GM18526 (cell line): Measurements from ENCODE around the gene RNF212.

ENCODE experiments used
- POLR2A ChIP-seq: IDR thresholded peaks from 3 replicates; pipeline ENCODE4 v1.6.1; 2011; ENCODE audit not compliant: insufficient read length; ENCODE audit errors: extremely low read depth

RNF212 gene

GRCh38 chr4:1130316-1131186, 17.2 kb upstream of the RNF212 start:
- no peak for TF ChIP-seq POLR2A

GRCh38 chr4:1126506-1126905, 13.1 kb upstream of the RNF212 start:
- no peak for TF ChIP-seq POLR2A

GRCh38 chr4:1124818-1125217, 11.5 kb upstream of the RNF212 start:
- TF ChIP-seq POLR2A: no peak

GRCh38 chr4:1122505-1122904, 9.1 kb upstream of the RNF212 start:
- TF ChIP-seq POLR2A: no peak

GRCh38 chr4:1116838-1117237, 3.5 kb upstream of the RNF212 start:
- TF ChIP-seq POLR2A: no peak

GRCh38 chr4:1115528-1116293, 2.3 kb upstream of the RNF212 start:
- TF ChIP-seq POLR2A: no peak

- TF ChIP-seq POLR2A: no peak
These were observed 562 bp downstream of the RNF212 start for GRCh38 chr4:1112821-1113182.

GRCh38 chr4:1112174-1112820, 1.1 kb downstream of the RNF212 start:
- no peak for TF ChIP-seq POLR2A

GRCh38 chr4:1111259-1111809, 2.0 kb downstream of the RNF212 start:
- no peak for TF ChIP-seq POLR2A

GRCh38 chr4:1109898-1110506, 3.4 kb downstream of the RNF212 start:
- no peak for TF ChIP-seq POLR2A

GRCh38 chr4:1109333-1109732, 4.0 kb downstream of the RNF212 start:
- no peak for TF ChIP-seq POLR2A

- TF ChIP-seq POLR2A: no peak
These were observed 7.7 kb downstream of the RNF212 start for GRCh38 chr4:1105662-1106061.

- no peak for TF ChIP-seq POLR2A
These were observed 8.3 kb downstream of the RNF212 start for GRCh38 chr4:1105067-1105466.

- TF ChIP-seq POLR2A: no peak
These were observed 8.7 kb downstream of the RNF212 start for GRCh38 chr4:1104647-1105046.

- no peak for TF ChIP-seq POLR2A
These were observed 13.6 kb downstream of the RNF212 start for GRCh38 chr4:1099684-1100335.
